ENCODE results near the gene LRP6. TPM values are rescaled to one million over a fixed set of nuclear protein-coding genes. Genes with fewer than 3 reads are reported as not detected.

The LRP6 gene
- total RNA-seq, 1 experiment from 2014 or later, result 22.0 TPM

DNA sequence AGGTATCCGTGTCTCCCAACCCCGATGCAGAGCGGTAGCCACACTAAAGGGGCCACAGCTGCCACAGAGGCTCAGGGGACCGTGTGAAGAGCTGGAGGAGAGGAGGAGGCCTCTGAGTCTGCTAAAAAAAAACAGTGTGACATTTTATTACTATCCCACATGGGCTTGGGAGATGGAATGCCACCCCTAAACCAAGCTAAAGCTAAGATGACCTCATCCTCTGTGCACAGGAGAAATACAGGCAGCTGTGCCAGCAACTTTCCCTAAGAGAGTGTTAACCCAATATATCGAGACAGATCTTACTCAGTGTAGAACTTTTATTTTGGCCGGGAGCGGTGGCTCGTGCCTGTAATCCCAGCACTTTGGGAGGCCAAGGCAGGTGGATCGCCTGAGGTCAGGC lies 178.1 kb downstream of the LRP6 start:
- in situ Hi-C loops (cut with HindIII; ENCODE audit: low pct_unique_long_range_greater_than_20kb, low sequenced_read_pairs), result no loop called here
- intact Hi-C loops (cut with micrococcal nuclease; ENCODE audit: unreplicated experiment), result no loop called here
- ATAC-seq, result no peak

DNA sequence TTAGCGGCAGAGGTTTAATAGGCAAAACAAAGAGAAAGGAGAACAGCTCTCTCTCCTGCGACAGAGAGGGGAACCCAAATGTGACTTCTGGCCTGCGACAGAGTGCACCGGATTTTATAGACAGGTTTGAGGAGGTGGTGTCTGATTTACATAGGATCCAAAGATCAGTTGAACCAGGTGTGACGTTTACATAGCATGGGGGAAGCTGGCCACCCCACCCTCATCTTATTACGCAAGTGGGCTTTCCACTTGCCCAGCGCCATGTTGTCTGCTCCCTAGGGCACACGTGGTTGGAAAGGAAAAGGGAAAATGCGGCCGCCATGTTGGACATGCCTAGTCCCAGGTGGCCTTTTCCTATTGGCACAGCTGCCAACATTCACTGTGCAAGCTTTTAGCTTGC lies 178.7 kb downstream of the LRP6 start:
- TF ChIP-seq SIN3A (IDR thresholded peaks at IDR 0.05; ENCODE audit: borderline replicate concordance, insufficient read depth, low read depth, low read length) (no peak), TCF7L2 (IDR thresholded peaks at IDR 0.05; ENCODE audit: low read depth, low read length) (no peak), POLR2AphosphoS5 (IDR thresholded peaks at IDR 0.05; ENCODE audit: low read depth, low read length) (no peak)
- TF ChIP-seq, protein P1, sequence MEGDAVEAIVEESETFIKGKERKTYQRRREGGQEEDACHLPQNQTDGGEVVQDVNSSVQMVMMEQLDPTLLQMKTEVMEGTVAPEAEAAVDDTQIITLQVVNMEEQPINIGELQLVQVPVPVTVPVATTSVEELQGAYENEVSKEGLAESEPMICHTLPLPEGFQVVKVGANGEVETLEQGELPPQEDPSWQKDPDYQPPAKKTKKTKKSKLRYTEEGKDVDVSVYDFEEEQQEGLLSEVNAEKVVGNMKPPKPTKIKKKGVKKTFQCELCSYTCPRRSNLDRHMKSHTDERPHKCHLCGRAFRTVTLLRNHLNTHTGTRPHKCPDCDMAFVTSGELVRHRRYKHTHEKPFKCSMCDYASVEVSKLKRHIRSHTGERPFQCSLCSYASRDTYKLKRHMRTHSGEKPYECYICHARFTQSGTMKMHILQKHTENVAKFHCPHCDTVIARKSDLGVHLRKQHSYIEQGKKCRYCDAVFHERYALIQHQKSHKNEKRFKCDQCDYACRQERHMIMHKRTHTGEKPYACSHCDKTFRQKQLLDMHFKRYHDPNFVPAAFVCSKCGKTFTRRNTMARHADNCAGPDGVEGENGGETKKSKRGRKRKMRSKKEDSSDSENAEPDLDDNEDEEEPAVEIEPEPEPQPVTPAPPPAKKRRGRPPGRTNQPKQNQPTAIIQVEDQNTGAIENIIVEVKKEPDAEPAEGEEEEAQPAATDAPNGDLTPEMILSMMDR (IDR thresholded peaks at IDR 0.05), result no peak
- TF ChIP-seq, protein P2, sequence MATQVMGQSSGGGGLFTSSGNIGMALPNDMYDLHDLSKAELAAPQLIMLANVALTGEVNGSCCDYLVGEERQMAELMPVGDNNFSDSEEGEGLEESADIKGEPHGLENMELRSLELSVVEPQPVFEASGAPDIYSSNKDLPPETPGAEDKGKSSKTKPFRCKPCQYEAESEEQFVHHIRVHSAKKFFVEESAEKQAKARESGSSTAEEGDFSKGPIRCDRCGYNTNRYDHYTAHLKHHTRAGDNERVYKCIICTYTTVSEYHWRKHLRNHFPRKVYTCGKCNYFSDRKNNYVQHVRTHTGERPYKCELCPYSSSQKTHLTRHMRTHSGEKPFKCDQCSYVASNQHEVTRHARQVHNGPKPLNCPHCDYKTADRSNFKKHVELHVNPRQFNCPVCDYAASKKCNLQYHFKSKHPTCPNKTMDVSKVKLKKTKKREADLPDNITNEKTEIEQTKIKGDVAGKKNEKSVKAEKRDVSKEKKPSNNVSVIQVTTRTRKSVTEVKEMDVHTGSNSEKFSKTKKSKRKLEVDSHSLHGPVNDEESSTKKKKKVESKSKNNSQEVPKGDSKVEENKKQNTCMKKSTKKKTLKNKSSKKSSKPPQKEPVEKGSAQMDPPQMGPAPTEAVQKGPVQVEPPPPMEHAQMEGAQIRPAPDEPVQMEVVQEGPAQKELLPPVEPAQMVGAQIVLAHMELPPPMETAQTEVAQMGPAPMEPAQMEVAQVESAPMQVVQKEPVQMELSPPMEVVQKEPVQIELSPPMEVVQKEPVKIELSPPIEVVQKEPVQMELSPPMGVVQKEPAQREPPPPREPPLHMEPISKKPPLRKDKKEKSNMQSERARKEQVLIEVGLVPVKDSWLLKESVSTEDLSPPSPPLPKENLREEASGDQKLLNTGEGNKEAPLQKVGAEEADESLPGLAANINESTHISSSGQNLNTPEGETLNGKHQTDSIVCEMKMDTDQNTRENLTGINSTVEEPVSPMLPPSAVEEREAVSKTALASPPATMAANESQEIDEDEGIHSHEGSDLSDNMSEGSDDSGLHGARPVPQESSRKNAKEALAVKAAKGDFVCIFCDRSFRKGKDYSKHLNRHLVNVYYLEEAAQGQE (IDR thresholded peaks at IDR 0.05; ENCODE audit: insufficient read depth in 1 of 2, low read depth in 2 of 2, low read length in 1 of 2), result no peak

More for the DNA sequence above, 178.1 kb downstream of the LRP6 start:
- no TSS peak for BruUV-seq (replicated peaks)
- Histone ChIP-seq H3K27me3 (ENCODE audit: control insufficient read depth, insufficient read depth, low read length) (no peaks in the 10 kb centered on the region), H3K36me3 (ENCODE audit: control insufficient read depth, insufficient read depth, low read length) (no peaks in the 10 kb centered on the region), H3K9me3 (ENCODE audit: control insufficient read depth, insufficient read depth, low read depth, low read length) (no peaks in the 10 kb centered on the region), H3K4me1 (ENCODE audit: control insufficient read depth, insufficient read depth, low read length) (no peaks in the 10 kb centered on the region), H3K4me3 (ENCODE audit: low read depth in 2 of 2, low read length in 2 of 2) (no peak overlapping the region), H3K27ac (ENCODE audit: low read length) (no peak overlapping the region)
- POLR2A ChIA-PET, result no interaction called here
- CTCF ChIA-PET, result no interaction called here
- no peak for TF ChIP-seq TCF7L2 (IDR thresholded peaks at IDR 0.05; ENCODE audit: low read depth, low read length)
- no peak for DNase-seq (ENCODE audit: low read depth, low spot score)

DNA sequence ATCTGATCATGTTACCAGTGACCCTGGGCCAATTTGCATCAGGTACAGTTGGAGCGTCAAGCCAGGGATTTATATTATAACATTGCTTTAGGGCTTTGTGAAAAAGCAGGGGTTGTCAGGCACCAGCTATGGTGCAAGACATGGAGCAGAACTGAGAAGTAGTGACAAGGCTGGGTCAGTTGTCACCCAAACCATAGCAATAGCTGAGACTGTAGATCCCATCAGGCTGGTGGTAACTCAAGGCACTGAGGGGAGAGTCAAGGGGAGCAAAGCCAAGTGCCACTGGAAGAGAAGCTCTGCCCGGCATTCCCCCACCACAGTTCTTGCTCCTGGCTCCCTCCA lies 179.2 kb downstream of the LRP6 start:
- Histone ChIP-seq H3K36me3 (ENCODE audit: control insufficient read depth, insufficient read depth, low read length) (no peaks in the 10 kb centered on the region), H3K27me3 (ENCODE audit: control insufficient read depth, insufficient read depth, low read length) (no peaks in the 10 kb centered on the region), H3K27ac (ENCODE audit: low read length) (no peak overlapping the region), H3K4me1 (ENCODE audit: control insufficient read depth, insufficient read depth, low read length) (no peaks in the 10 kb centered on the region), H3K4me3 (ENCODE audit: low read depth in 2 of 2, low read length in 2 of 2) (no peak overlapping the region), H3K9me3 (ENCODE audit: control insufficient read depth, insufficient read depth, low read depth, low read length) (no peaks in the 10 kb centered on the region)
- intact Hi-C loops (cut with micrococcal nuclease; ENCODE audit: unreplicated experiment), result no loop called here
- in situ Hi-C loops (cut with HindIII; ENCODE audit: low pct_unique_long_range_greater_than_20kb, low sequenced_read_pairs), result no loop called here
- CTCF ChIA-PET, result no interaction called here
- no peak for DNase-seq (ENCODE audit: low read depth, low spot score)
- no peak for ATAC-seq
- TF ChIP-seq, protein P2 (IDR thresholded peaks at IDR 0.05; ENCODE audit: insufficient read depth in 1 of 2, low read depth in 2 of 2, low read length in 1 of 2), result no peak
- TF ChIP-seq, protein P1 (IDR thresholded peaks at IDR 0.05), result no peak
- TF ChIP-seq TCF7L2 (IDR thresholded peaks at IDR 0.05; ENCODE audit: low read depth, low read length), result no peak
- TF ChIP-seq SIN3A (IDR thresholded peaks at IDR 0.05; ENCODE audit: borderline replicate concordance, insufficient read depth, low read depth, low read length), result no peak
- TF ChIP-seq POLR2AphosphoS5 (IDR thresholded peaks at IDR 0.05; ENCODE audit: low read depth, low read length), result no peak
- POLR2A ChIA-PET, result no interaction called here
- no TSS peak for BruUV-seq (replicated peaks)

More for the DNA sequence above, 178.7 kb downstream of the LRP6 start:
- Histone ChIP-seq H3K27ac (ENCODE audit: low read length) (no peak overlapping the region), H3K27me3 (ENCODE audit: control insufficient read depth, insufficient read depth, low read length) (no peaks in the 10 kb centered on the region), H3K9me3 (ENCODE audit: control insufficient read depth, insufficient read depth, low read depth, low read length) (no peaks in the 10 kb centered on the region), H3K36me3 (ENCODE audit: control insufficient read depth, insufficient read depth, low read length) (no peaks in the 10 kb centered on the region), H3K4me1 (ENCODE audit: control insufficient read depth, insufficient read depth, low read length) (no peaks in the 10 kb centered on the region), H3K4me3 (ENCODE audit: low read depth in 2 of 2, low read length in 2 of 2) (no peak overlapping the region)
- no peak for ATAC-seq
- no TSS peak for BruUV-seq (replicated peaks)
- POLR2A ChIA-PET, result no interaction called here
- DNase-seq (ENCODE audit: low read depth, low spot score), result no peak
- in situ Hi-C loops (cut with HindIII; ENCODE audit: low pct_unique_long_range_greater_than_20kb, low sequenced_read_pairs), result no loop called here
- intact Hi-C loops (cut with micrococcal nuclease; ENCODE audit: unreplicated experiment), result no loop called here
- CTCF ChIA-PET, result no interaction called here

Measured in Panc1 (cell line).